ENCODE data around the gene CLDN24. TPM values are rescaled to one million over a fixed set of nuclear protein-coding genes. Genes with fewer than 3 reads are reported as not detected.

Gene CLDN24
- total RNA-seq, 1 experiment from 2014 or later: not detected

- H3K4me3 ChIP-seq (replicated peaks in 1 of 2; ENCODE audit: low read depth in 1 of 2, low read length in 2 of 2): no peak overlapping the region
- no peak overlapping the region for H2AFZ ChIP-seq (ENCODE audit: low read depth, low read length, poor library complexity, severe bottlenecking)
- H3K27me3 ChIP-seq (ENCODE audit: insufficient read depth, low read length): no peaks in the 10 kb centered on the region
- ChIA-PET RAD21 (ENCODE audit: low non-redundant PET in 1 of 2, low total read pairs in 2 of 2, uncharacterized antibody in 2 of 2, unreplicated experiment in 2 of 2) (no interaction called here), POLR2A (no interaction called here), CTCF (no interaction called here)
- H3K4me1 ChIP-seq (ENCODE audit: control insufficient read depth in 1 of 2, insufficient read depth in 2 of 2, low read length in 2 of 2): peaks cover 17 to 35% of the 10 kb centered on the region in 2 experiments
- no peak overlapping the region for H3K4me2 ChIP-seq (ENCODE audit: low read length)
- no peaks in the 10 kb centered on the region for H3K79me2 ChIP-seq (ENCODE audit: insufficient read depth, low read length)
- no peak overlapping the region for H3K27ac ChIP-seq (ENCODE audit: low read depth, low read length)
- no peak for ATAC-seq
- DNase-seq (ENCODE audit: low read depth, low spot score): no peak
- no TSS peak for BruUV-seq (replicated peaks)
- intact Hi-C loops (cut with micrococcal nuclease): no loop called here
- H3K9me2 ChIP-seq (ENCODE audit: insufficient read depth): no peaks in the 10 kb centered on the region
- peaks cover 0 to 7% of the 10 kb centered on the region in 2 experiments; a peak in 1 of 4 replicates for H3K9me3 ChIP-seq (ENCODE audit: control insufficient read depth in 1 of 2, insufficient read depth in 1 of 2, low read depth in 1 of 2, low read length in 2 of 2)
- TF ChIP-seq CTCF (IDR thresholded peaks at IDR 0.05 in 2 of 3, conservative IDR thresholded peaks at IDR 0.05 in 1 of 3; ENCODE audit: borderline replicate concordance in 1 of 3, insufficient read depth in 1 of 3, low read depth in 2 of 3, low read length in 2 of 3) (no peak), SRF (IDR thresholded peaks at IDR 0.05; ENCODE audit: low read depth) (no peak), ZFX (IDR thresholded peaks at IDR 0.05) (no peak), POLR2AphosphoS5 (IDR thresholded peaks at IDR 0.05; ENCODE audit: low read depth, low read length) (no peak), EZH2phosphoT487 (IDR thresholded peaks at IDR 0.05; ENCODE audit: borderline replicate concordance) (no peak), RAD21 (IDR thresholded peaks at IDR 0.05; ENCODE audit: low read depth) (no peak), FOSL1 (IDR thresholded peaks at IDR 0.05; ENCODE audit: low read depth) (no peak), CBX3 (IDR thresholded peaks at IDR 0.05; ENCODE audit: low read depth) (no peak), ELF1 (IDR thresholded peaks at IDR 0.05; ENCODE audit: borderline replicate concordance, low read depth) (no peak), ATF3 (IDR thresholded peaks at IDR 0.05) (no peak), SIN3A (IDR thresholded peaks at IDR 0.05; ENCODE audit: low read depth) (no peak)
- no peaks in the 10 kb centered on the region for H4K20me1 ChIP-seq (ENCODE audit: insufficient read depth)
- no peak overlapping the region for H3K9ac ChIP-seq (ENCODE audit: low read length)
- no peaks in the 10 kb centered on the region for H3K36me3 ChIP-seq (ENCODE audit: control insufficient read depth in 1 of 2, insufficient read depth in 2 of 2, low read length in 2 of 2)
Observed at GRCh38 chr4:183329954-183330742, 7.9 kb upstream of the CLDN24 start.
